ENCODE results near the gene CTRL. TPM values are rescaled to one million over a fixed set of nuclear protein-coding genes. Genes with fewer than 3 reads are reported as not detected.

Gene CTRL
- total RNA-seq, 4 donors from 2014 or later: 0.87 to 3.6 (median 1.6) TPM

GRCh38 chr16:67948015-67948414, 16.4 kb upstream of the CTRL start:
- no peaks in the 10 kb centered on the region for H3K9me3 ChIP-seq
- no peak for DNase-seq (ENCODE audit: low spot score in 2 of 2)
- 88 to 90% methylated on average over 15 of the region's 15 CpGs for whole genome bisulfite sequencing, 2 donors
- H3K27ac ChIP-seq: peak overlapping the region in 2 of 4 donors; percentile 19 to 84
- H3K27me3 ChIP-seq: no peaks in the 10 kb centered on the region
- TF ChIP-seq EP300 (IDR thresholded peaks at IDR 0.05) (no peak), POLR2A (IDR thresholded peaks at IDR 0.05) (no peak)
- TF ChIP-seq, protein P1, sequence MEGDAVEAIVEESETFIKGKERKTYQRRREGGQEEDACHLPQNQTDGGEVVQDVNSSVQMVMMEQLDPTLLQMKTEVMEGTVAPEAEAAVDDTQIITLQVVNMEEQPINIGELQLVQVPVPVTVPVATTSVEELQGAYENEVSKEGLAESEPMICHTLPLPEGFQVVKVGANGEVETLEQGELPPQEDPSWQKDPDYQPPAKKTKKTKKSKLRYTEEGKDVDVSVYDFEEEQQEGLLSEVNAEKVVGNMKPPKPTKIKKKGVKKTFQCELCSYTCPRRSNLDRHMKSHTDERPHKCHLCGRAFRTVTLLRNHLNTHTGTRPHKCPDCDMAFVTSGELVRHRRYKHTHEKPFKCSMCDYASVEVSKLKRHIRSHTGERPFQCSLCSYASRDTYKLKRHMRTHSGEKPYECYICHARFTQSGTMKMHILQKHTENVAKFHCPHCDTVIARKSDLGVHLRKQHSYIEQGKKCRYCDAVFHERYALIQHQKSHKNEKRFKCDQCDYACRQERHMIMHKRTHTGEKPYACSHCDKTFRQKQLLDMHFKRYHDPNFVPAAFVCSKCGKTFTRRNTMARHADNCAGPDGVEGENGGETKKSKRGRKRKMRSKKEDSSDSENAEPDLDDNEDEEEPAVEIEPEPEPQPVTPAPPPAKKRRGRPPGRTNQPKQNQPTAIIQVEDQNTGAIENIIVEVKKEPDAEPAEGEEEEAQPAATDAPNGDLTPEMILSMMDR (IDR thresholded peaks at IDR 0.05): no peak
- H3K4me1 ChIP-seq: peaks cover 0 to 80% (median 33%) of the 10 kb centered on the region in 4 donors
- H3K4me3 ChIP-seq: no peak overlapping the region
- H3K36me3 ChIP-seq: peaks cover 14 to 81% (median 27%) of the 10 kb centered on the region in 3 donors

DNA sequence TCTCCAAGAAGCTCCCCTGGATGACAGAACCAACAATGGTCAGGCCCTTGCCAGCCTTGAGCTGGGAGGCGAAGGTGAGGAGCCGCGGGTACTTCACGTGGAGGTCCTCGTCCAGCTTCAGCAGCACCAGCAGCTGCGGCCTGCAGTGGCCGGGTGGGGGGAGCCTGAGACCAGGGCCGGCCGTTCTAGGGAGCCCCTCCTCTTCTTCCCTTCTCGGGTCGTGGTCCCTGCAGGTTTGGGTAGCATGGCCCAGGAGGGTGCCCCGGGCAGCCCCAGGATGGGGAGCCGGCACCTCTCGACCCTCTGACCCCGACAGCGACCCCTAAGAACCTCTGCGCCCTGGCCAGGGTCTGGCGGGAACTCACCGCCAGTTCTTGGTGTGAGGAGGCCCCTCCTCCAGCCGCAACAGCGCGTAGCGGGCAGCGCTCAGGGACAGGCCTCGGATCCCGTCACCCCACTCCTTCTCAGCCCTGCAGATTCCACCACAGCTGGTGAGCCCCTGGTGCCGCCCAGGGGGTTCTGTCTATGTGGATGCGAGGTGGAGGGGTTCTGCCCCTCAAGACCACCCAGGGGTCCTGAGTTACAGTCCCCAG, 15.4 kb upstream of the CTRL start:
- 84 to 85% methylated on average over 16 to 22 of the region's 28 CpGs for WGBS, 2 donors
- Histone ChIP-seq H3K4me1 (peaks cover 0 to 82% (median 39%) of the 10 kb centered on the region in 4 donors), H3K27me3 (no peaks in the 10 kb centered on the region), H3K27ac (peak overlapping the region in 2 of 4 donors; percentile 84 to 90), H3K9me3 (no peaks in the 10 kb centered on the region), H3K4me3 (no peak overlapping the region), H3K36me3 (peaks cover 14 to 88% (median 27%) of the 10 kb centered on the region in 3 donors)
- no peak for DNase-seq (ENCODE audit: low spot score in 2 of 2)
- TF ChIP-seq, protein P1 (IDR thresholded peaks at IDR 0.05): no peak

- Histone ChIP-seq H3K27me3 (no peaks in the 10 kb centered on the region), H3K4me1 (peaks cover 0 to 82% (median 34%) of the 10 kb centered on the region in 4 donors), H3K9me3 (no peaks in the 10 kb centered on the region), H3K36me3 (peaks cover 14 to 88% (median 22%) of the 10 kb centered on the region in 3 donors), H3K27ac (peak overlapping the region in 2 of 4 donors; percentile 84 to 90), H3K4me3 (no peak overlapping the region)
- DNase-seq (ENCODE audit: low spot score in 2 of 2): no peak
- no peak for TF ChIP-seq POLR2A (IDR thresholded peaks at IDR 0.05)
- no peak for TF ChIP-seq EP300 (IDR thresholded peaks at IDR 0.05)
- TF ChIP-seq, protein P1 (IDR thresholded peaks at IDR 0.05): no peak
- 88 to 92% methylated on average over 20 of the region's 20 CpGs for WGBS, 2 donors
Measured at GRCh38 chr16:67946128-67946569, 14.5 kb upstream of the CTRL start.

- WGBS, 2 donors: 79 to 83% methylated on average over 23 to 24 of the region's 24 CpGs
- H3K4me3 ChIP-seq: no peak overlapping the region
- no peaks in the 10 kb centered on the region for H3K27me3 ChIP-seq
- peaks cover 11 to 88% (median 17%) of the 10 kb centered on the region in 3 donors for H3K36me3 ChIP-seq
- DNase-seq (ENCODE audit: low spot score in 2 of 2): no peak
- peak overlapping the region; percentile 18 to 90 (median 78) for H3K27ac ChIP-seq
- peaks cover 0 to 76% (median 30%) of the 10 kb centered on the region in 4 donors for H3K4me1 ChIP-seq
- TF ChIP-seq EP300 (IDR thresholded peaks at IDR 0.05) (no peak), POLR2A (IDR thresholded peaks at IDR 0.05) (no peak)
- TF ChIP-seq, protein P1 (IDR thresholded peaks at IDR 0.05): no peak
- H3K9me3 ChIP-seq: no peaks in the 10 kb centered on the region
Measured at GRCh38 chr16:67945392-67945933, 13.8 kb upstream of the CTRL start.

DNA sequence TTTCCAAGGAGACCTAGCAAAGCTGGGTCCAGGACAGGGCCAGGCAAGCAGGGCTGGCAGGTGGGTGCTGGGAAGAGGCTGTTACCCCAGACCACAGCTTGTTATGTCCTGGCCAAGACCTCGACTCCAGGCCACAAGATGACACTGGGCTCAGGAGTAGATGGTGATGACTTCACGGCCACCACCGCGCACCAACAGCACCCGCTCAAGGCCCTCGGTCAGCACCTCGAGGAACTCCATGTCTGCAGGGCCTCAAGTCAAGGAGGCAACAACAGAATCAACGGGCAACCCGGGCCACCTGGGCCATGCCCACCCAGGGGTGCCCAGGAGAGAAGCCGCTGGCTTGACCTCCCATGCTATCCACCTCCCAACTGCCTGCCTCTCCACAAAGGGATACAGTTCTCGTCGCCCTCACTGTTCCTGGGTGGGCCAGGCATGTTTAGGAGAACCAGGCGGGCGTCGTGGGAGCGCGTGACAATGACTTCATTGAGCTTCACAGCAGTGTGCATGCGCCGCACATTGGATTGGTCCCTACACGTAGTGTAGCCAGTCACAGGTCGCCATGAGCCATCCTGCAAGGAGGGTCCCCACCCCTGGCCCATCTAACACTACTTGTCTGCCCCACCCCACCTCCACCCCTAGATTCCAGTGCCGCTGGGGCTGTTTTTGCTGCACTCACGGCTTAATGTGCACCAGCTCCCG, 13.2 kb upstream of the CTRL start:
- H3K4me1 ChIP-seq: peaks cover 0 to 76% (median 30%) of the 10 kb centered on the region in 4 donors
- WGBS, 2 donors: 74 to 75% methylated on average over 21 to 23 of the region's 24 CpGs
- H3K27me3 ChIP-seq: no peaks in the 10 kb centered on the region
- peaks cover 9 to 88% (median 17%) of the 10 kb centered on the region in 3 donors for H3K36me3 ChIP-seq
- H3K9me3 ChIP-seq: no peaks in the 10 kb centered on the region
- TF ChIP-seq POLR2A (IDR thresholded peaks at IDR 0.05): peak in 1 of 2 donors; percentile 13
- TF ChIP-seq, protein P1 (IDR thresholded peaks at IDR 0.05): no peak
- no peak for TF ChIP-seq EP300 (IDR thresholded peaks at IDR 0.05)
- H3K4me3 ChIP-seq: no peak overlapping the region
- H3K27ac ChIP-seq: peak overlapping the region; percentile 73 to 90 (median 80)
- DNase-seq (ENCODE audit: low spot score in 2 of 2): no peak
